Naive thymus-derived CD4-positive, alpha-beta T cell (primary cell): Measurements from ENCODE around the gene DISP1. TPM values are rescaled to one million over a fixed set of nuclear protein-coding genes. Genes with fewer than 3 reads are reported as not detected.
A peak's percentile ranks its signal among the peaks of the same experiment; 100 is the strongest.

Experiments used
- ATAC-seq: fragments of 150-1000 bp; cut with Tn5 transposase; 2 replicates; pipeline ENCODE4 v1.10.0; 2021; ENCODE audit warnings: mild to moderate bottlenecking, moderate library complexity
- CTCF ChIA-PET: fragments of 350-600 bp; sonication (Branson Sonifier 250); formaldehyde crosslinking; loops from one replicate; lab custom pipeline; 2021; ENCODE audit warnings: antibody characterized with exemption; lab: Charles Lee
- POLR2A ChIA-PET: fragments of 350-600 bp; sonication (Branson Sonifier 250); formaldehyde crosslinking; loops from one replicate; lab custom pipeline; 2021; ENCODE audit warnings: antibody characterized with exemption, inconsistent platforms; lab: Charles Lee
- DNase-seq, 9 donors: peaks; one replicate each; pipeline versions ENCODE4 v3.0.0 to v3.0.0-alpha.2; 2020 to 2022; ENCODE audit warnings: mixed read lengths in 1 of 9
- H3K27ac ChIP-seq: one replicate; pipeline ENCODE4 v1.7.0; 2013; ENCODE audit warnings: mild to moderate bottlenecking, low read depth, low read length, moderate library complexity
- H3K27me3 ChIP-seq, 2 donors: one replicate each; pipeline ENCODE4 v1.7.0; 2013; ENCODE audit warnings: low read length in 2 of 2, mild to moderate bottlenecking in 2 of 2, moderate library complexity in 2 of 2; ENCODE audit not compliant: control insufficient read depth in 2 of 2, insufficient read depth in 2 of 2
- H3K36me3 ChIP-seq, 3 experiments: 1 replicate in 2 of 3; 2 replicates in 1 of 3; pipeline ENCODE4 v1.7.0; 2013; ENCODE audit warnings: low read length in 3 of 3, mild to moderate bottlenecking in 3 of 3, moderate library complexity in 1 of 3; ENCODE audit not compliant: insufficient read depth in 3 of 3, control insufficient read depth in 2 of 3
- H3K4me1 ChIP-seq, 2 donors: one replicate each; pipeline ENCODE4 v1.7.0; 2013; ENCODE audit warnings: low read length in 2 of 2, mild to moderate bottlenecking in 2 of 2, moderate library complexity in 1 of 2; ENCODE audit not compliant: control insufficient read depth in 2 of 2, insufficient read depth in 2 of 2
- H3K4me3 ChIP-seq: 2 replicates; pipeline ENCODE4 v1.7.0; 2013; ENCODE audit warnings: mild to moderate bottlenecking, low read length
- H3K9me3 ChIP-seq, 3 experiments: 1 replicate in 2 of 3; 2 replicates in 1 of 3; pipeline ENCODE4 v1.7.0; 2013; ENCODE audit warnings: low read length in 3 of 3; ENCODE audit not compliant: control insufficient read depth in 2 of 3
- H3K27ac Mint-ChIP-seq, 9 donors: one replicate each; pipeline ENCODE4 v1.8.0; 2020 to 2022; ENCODE audit warnings: mixed read lengths in 9 of 9, mild to moderate bottlenecking in 8 of 9, moderate library complexity in 5 of 9, inconsistent platforms in 2 of 9
- H3K27me3 Mint-ChIP-seq, 5 donors: one replicate each; pipeline ENCODE4 v1.8.0; 2021 to 2022; ENCODE audit warnings: mixed read lengths in 5 of 5, mild to moderate bottlenecking in 1 of 5
- H3K36me3 Mint-ChIP-seq, 5 donors: one replicate each; pipeline ENCODE4 v1.8.0; 2020 to 2022; ENCODE audit warnings: mixed read lengths in 5 of 5, mild to moderate bottlenecking in 3 of 5, inconsistent platforms in 1 of 5
- H3K4me1 Mint-ChIP-seq, 7 donors: one replicate each; pipeline ENCODE4 v1.8.0; 2020 to 2022; ENCODE audit warnings: mixed read lengths in 7 of 7, mild to moderate bottlenecking in 3 of 7, inconsistent platforms in 1 of 7
- H3K4me3 Mint-ChIP-seq, 10 donors: one replicate each; pipeline ENCODE4 v1.8.0; 2020 to 2022; ENCODE audit warnings: mild to moderate bottlenecking in 10 of 10, mixed read lengths in 10 of 10, moderate library complexity in 6 of 10, inconsistent platforms in 2 of 10
- H3K9me3 Mint-ChIP-seq, 11 donors: one replicate each; pipeline ENCODE4 v1.8.0; 2020 to 2022; ENCODE audit warnings: mixed read lengths in 11 of 11, mild to moderate bottlenecking in 4 of 11, inconsistent platforms in 1 of 11, moderate library complexity in 1 of 11
- intact Hi-C, 2 donors: fragments of 100-400 bp; cut with micrococcal nuclease; formaldehyde crosslinking; loops; one replicate each; pipeline ENCODE4 v1.15.1; 2023
- polyA plus RNA-seq, 2 donors: library from polyadenylated mRNA; unstranded; fragments of 300-500 nt; fragmentation: Illumina TruSeq; gene quantifications; one replicate each; pipeline ENCODE4 v1.2.3, GENCODE V29; 2021
- total RNA-seq, 6 experiments: library from RNA in 5 of 6; stranded (reverse) in 5 of 6; gene quantifications; 1 replicate in 5 of 6; 2 replicates in 1 of 6; pipeline ENCODE4 v1.2.3 and lab custom pipeline; 2021 to 2026

Gene DISP1
- total and polyA plus RNA-seq, 7 experiments from 2014 or later: 1.7 to 4.6 (median 3.0) TPM

DNA sequence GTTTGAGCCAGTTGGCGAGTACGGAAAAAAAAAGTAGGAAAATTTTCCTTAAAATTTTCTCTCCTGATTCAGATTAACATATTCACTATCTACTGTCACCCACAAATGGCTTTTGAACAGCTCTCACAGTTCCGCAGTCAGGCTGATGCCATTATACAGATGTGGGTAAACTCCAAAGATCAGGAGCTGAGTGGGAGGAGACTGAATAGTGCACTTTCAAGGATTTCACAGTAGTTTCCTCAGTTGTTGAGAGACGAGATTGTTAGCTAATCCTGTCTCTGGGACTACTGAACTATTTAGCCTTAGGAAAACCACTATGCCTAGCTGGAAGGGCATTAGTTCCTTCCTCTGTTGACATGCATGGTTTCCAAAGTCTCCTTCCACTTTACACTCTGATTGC, 3.2 kb upstream of the DISP1 start:
- H3K4me3 Mint-ChIP-seq: no peak overlapping the region
- peaks cover 0 to 13% (median under 1%) of the 10 kb centered on the region in 5 donors for H3K27me3 Mint-ChIP-seq
- no peak for ATAC-seq
- no peak for DNase-seq
- H3K4me1 Mint-ChIP-seq: peaks cover 9 to 26% (median 19%) of the 10 kb centered on the region in 7 donors
- CTCF ChIA-PET: interaction anchor here (0.5 kb wide), 1 partner anchor 1335 kb away, joined by 4 read pairs; no protein-coding TSS in a partner anchor
- no peak overlapping the region for H3K27ac Mint-ChIP-seq
- Histone ChIP-seq H3K4me3 (no peak overlapping the region), H3K4me1 (no peaks in the 10 kb centered on the region), H3K27me3 (no peaks in the 10 kb centered on the region), H3K27ac (no peak overlapping the region), H3K9me3 (no peaks in the 10 kb centered on the region), H3K36me3 (peaks cover 0 to 5% (median 0%) of the 10 kb centered on the region in 3 experiments)
- intact Hi-C loops: loop anchor here (10.0 kb wide), 3 partner anchors 197 to 1067 kb away; partner anchors contain the start of genes DUSP10 (in 1 of the 2) and MIA3 (in 1 of the 2)
- peaks cover 0 to 3% (median 0%) of the 10 kb centered on the region in 5 donors for H3K36me3 Mint-ChIP-seq
- POLR2A ChIA-PET: no interaction called here
- peaks cover 0 to 3% (median 0%) of the 10 kb centered on the region in 11 donors for H3K9me3 Mint-ChIP-seq

DNA sequence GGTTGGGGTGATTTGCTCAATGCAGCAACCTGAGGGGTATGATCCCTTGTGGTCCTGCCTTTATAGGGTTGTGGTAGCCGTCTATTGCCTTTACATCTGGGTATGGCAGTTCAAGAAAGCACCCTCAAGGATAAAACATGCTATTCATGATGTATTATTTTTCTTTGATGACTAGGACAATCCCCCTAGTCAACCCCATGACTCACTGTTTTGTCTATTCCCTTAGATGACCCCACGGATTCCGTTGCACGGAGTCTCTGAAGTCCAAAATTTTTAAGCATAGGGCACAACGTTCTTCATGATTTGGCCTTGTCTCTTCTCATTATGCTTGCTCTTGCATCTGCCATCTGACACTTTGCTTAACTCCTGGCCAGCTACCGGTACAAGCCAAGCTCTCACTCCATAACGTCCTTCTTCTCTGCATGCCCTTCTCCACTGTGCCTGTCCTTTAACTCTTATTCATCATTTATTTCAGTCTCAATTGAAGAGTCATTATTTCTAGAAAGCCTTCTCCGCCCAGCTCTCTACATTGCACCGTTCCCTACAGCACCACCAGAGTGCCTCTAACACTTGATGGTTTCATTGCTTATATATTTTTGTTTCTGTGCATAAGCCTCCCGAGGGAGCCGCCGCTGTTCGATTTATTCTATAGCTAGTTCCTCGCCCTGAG, 838 bp upstream of the DISP1 start:
- peak; percentile 2 for ATAC-seq
- Mint-ChIP-seq H3K4me1 (peaks cover 15 to 36% (median 28%) of the 10 kb centered on the region in 7 donors), H3K9me3 (peaks cover 0 to 3% (median 0%) of the 10 kb centered on the region in 11 donors), H3K36me3 (peaks cover 0 to 3% (median 0%) of the 10 kb centered on the region in 5 donors), H3K27ac (peak overlapping the region; percentile 24 to 96 (median 85)), H3K27me3 (peaks cover 0 to 13% (median 0%) of the 10 kb centered on the region in 5 donors), H3K4me3 (peak overlapping the region; percentile 87 to 97 (median 95))
- peaks cover 0 to 5% (median 0%) of the 10 kb centered on the region in 3 experiments for H3K36me3 ChIP-seq
- intact Hi-C loops: loop anchor here (2.0 to 10.0 kb wide), 4 partner anchors 101 to 1069 kb away; partner anchors contain the start of genes AIDA (in 1 of the 2), BROX (in 1 of the 2), DUSP10 (in 1 of the 2) and MIA3 (in 1 of the 2)
- peak overlapping the region; percentile 77 for H3K4me3 ChIP-seq
- no peaks in the 10 kb centered on the region for H3K4me1 ChIP-seq
- CTCF ChIA-PET: no interaction called here
- H3K9me3 ChIP-seq: no peaks in the 10 kb centered on the region
- H3K27me3 ChIP-seq: no peaks in the 10 kb centered on the region
- peak in 2 of 9 donors; percentile 12 to 29 for DNase-seq
- peak overlapping the region; percentile 78 for H3K27ac ChIP-seq
- POLR2A ChIA-PET: no interaction called here

DNA sequence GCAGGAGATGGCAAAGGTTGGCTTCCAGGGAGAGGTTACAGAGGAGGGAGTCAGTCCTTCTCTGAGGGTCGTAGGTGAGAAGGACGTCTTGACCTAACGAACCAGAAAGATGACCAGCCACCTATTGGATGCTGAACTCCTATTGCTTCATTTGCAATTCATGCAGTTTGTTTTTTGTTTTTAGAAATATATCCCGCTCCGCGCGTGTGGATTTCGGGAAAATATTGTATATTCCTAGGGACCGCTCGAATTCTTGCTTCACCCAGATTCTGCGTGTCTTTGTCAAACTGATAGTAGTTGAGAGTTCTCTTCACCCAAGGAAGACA, 564 bp downstream of the DISP1 start:
- H3K4me3 ChIP-seq: peak overlapping the region; percentile 77
- intact Hi-C loops: loop anchor here (1.0 to 10.0 kb wide), 7 partner anchors 103 to 1071 kb away; partner anchors contain the start of genes AIDA (in 2 of the 2), BROX (in 2 of the 2), DUSP10 (in 1 of the 2) and MIA3 (in 1 of the 2)
- H3K9me3 ChIP-seq: no peaks in the 10 kb centered on the region
- peak overlapping the region; percentile 78 for H3K27ac ChIP-seq
- Mint-ChIP-seq H3K9me3 (peaks cover 0 to 3% (median 0%) of the 10 kb centered on the region in 11 donors), H3K27me3 (peaks cover 0 to 11% (median 0%) of the 10 kb centered on the region in 5 donors), H3K36me3 (peaks cover 0 to 4% (median 0%) of the 10 kb centered on the region in 5 donors), H3K4me3 (peak overlapping the region; percentile 87 to 97 (median 95)), H3K27ac (peak overlapping the region; percentile 79 to 94 (median 88)), H3K4me1 (peaks cover 21 to 41% (median 32%) of the 10 kb centered on the region in 7 donors)
- ChIA-PET CTCF (interaction anchor here (0.8 kb wide), 1 partner anchor 19 kb away, joined by 4 read pairs; no protein-coding TSS in a partner anchor), POLR2A (no interaction called here)
- peak in 1 of 9 donors; percentile 5 for DNase-seq
- ATAC-seq: no peak
- H3K36me3 ChIP-seq: peaks cover 0 to 5% (median 0%) of the 10 kb centered on the region in 3 experiments
- no peaks in the 10 kb centered on the region for H3K27me3 ChIP-seq
- H3K4me1 ChIP-seq: no peaks in the 10 kb centered on the region

DNA sequence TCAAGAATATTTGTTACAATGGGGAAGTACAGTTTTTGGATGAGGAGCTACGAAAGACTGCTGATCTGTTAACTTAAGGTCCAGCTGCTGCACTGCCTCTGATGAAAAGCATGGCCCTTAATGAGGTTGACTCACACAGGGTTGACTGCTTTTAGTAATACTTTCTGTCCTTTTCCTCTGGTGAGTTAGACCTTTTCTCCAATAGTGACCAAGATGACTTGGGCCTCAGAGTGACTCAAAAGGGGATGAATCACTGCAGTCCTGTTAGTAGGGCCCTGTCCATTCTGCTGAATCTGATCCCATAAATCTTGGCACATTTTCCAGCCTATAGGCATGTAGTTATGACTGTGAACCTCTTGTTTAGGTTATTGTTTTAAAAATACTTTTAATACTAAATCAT, 2.7 kb downstream of the DISP1 start:
- intact Hi-C loops: loop anchor here (5.0 to 10.0 kb wide), 4 partner anchors 105 to 1073 kb away; partner anchors contain the start of genes AIDA (in 1 of the 2), BROX (in 1 of the 2), DUSP10 (in 1 of the 2) and MIA3 (in 1 of the 2)

DNA sequence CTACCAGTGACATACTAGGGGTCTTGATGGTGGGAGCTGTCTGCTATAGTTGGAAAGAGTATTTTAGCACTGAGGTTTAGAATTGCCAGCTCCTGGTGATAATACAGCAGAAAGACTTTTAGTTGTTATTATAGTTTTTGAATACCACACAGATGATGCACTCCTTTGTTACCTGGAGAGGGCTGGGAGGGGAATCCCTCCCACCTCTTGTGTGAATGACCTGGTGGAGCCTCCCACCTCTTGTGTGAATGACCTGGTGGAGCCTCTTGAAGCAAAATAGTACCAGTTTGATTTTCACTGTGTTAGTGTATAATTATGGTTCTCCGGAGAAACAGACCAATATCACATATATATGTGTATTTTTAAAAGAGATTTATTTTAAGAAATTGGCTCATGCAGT, 3.3 kb downstream of the DISP1 start:
- H3K27me3 ChIP-seq: no peaks in the 10 kb centered on the region
- no peak overlapping the region for H3K4me3 Mint-ChIP-seq
- intact Hi-C loops: loop anchor here (5.0 to 10.0 kb wide), 4 partner anchors 106 to 1073 kb away; partner anchors contain the start of genes AIDA (in 1 of the 2), BROX (in 1 of the 2), DUSP10 (in 1 of the 2) and MIA3 (in 1 of the 2)
- H3K27me3 Mint-ChIP-seq: no peaks in the 10 kb centered on the region
- ATAC-seq: no peak
- H3K9me3 ChIP-seq: no peaks in the 10 kb centered on the region
- no peak overlapping the region for H3K4me3 ChIP-seq
- H3K27ac Mint-ChIP-seq: no peak overlapping the region
- H3K36me3 Mint-ChIP-seq: peaks cover 0 to 7% (median 0%) of the 10 kb centered on the region in 5 donors
- DNase-seq: no peak
- H3K4me1 Mint-ChIP-seq: peaks cover 21 to 54% (median 40%) of the 10 kb centered on the region in 7 donors
- no peak overlapping the region for H3K27ac ChIP-seq
- peaks cover 0 to 5% (median 0%) of the 10 kb centered on the region in 3 experiments for H3K36me3 ChIP-seq
- no peaks in the 10 kb centered on the region for H3K4me1 ChIP-seq
- ChIA-PET POLR2A (no interaction called here), CTCF (no interaction called here)
- H3K9me3 Mint-ChIP-seq: peaks cover 0 to 3% (median 0%) of the 10 kb centered on the region in 11 donors

More for the DNA sequence above, 2.7 kb downstream of the DISP1 start:
- Mint-ChIP-seq H3K27me3 (no peaks in the 10 kb centered on the region), H3K27ac (no peak overlapping the region), H3K9me3 (peaks cover 0 to 3% (median 0%) of the 10 kb centered on the region in 11 donors), H3K4me1 (peaks cover 21 to 47% (median 36%) of the 10 kb centered on the region in 7 donors), H3K36me3 (peaks cover 0 to 7% (median 0%) of the 10 kb centered on the region in 5 donors), H3K4me3 (peak overlapping the region in 2 of 10 donors; percentile 30 to 46)
- no peaks in the 10 kb centered on the region for H3K4me1 ChIP-seq
- H3K27me3 ChIP-seq: no peaks in the 10 kb centered on the region
- no peak overlapping the region for H3K4me3 ChIP-seq
- peaks cover 0 to 5% (median 0%) of the 10 kb centered on the region in 3 experiments for H3K36me3 ChIP-seq
- ChIA-PET POLR2A (no interaction called here), CTCF (interaction anchor here (0.8 to 1.7 kb wide), 2 partner anchors 19 to 22 kb away, joined by 3 to 5 read pairs; no protein-coding TSS in a partner anchor)
- H3K9me3 ChIP-seq: no peaks in the 10 kb centered on the region
- ATAC-seq (peak; percentile 33), DNase-seq (no peak)
- H3K27ac ChIP-seq: no peak overlapping the region

DNA sequence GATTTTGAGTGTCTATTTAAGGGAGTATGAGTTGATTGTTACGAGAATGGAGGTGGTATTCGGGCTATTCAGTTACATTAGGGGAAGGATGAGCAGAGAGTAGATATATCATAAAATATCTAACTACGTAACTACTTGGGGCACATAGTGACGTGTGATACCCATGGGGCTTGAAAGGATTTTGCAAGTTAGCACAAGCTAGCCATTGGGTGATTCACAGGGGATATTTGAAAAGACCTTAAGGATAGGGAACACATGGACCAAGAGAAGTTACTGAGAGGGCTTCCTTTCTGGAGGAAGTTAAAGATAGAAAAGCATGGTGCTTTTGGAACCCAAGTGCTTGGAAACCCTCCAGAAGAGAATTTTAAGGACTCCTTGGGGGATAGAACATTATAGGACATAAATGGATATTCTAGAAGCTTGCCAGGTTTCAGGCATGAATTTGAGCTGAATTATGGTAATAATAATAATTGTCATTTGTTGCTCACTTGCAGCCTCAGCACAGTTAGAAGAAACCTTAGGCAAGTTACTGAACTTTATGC, 5.4 kb downstream of the DISP1 start:
- H3K4me3 Mint-ChIP-seq: no peak overlapping the region
- peaks cover 11 to 43% (median 34%) of the 10 kb centered on the region in 7 donors for H3K4me1 Mint-ChIP-seq
- Histone ChIP-seq H3K27me3 (no peaks in the 10 kb centered on the region), H3K4me1 (no peaks in the 10 kb centered on the region), H3K4me3 (no peak overlapping the region), H3K27ac (no peak overlapping the region), H3K36me3 (peaks cover 0 to 1% (median 0%) of the 10 kb centered on the region in 3 experiments), H3K9me3 (no peaks in the 10 kb centered on the region)
- ChIA-PET POLR2A (no interaction called here), CTCF (no interaction called here)
- ATAC-seq (no peak), DNase-seq (no peak)
- intact Hi-C loops: no loop called here
- peaks cover 0 to 7% (median 0%) of the 10 kb centered on the region in 5 donors for H3K36me3 Mint-ChIP-seq
- H3K27ac Mint-ChIP-seq: peak overlapping the region in 1 of 9 donors; percentile 26
- no peaks in the 10 kb centered on the region for H3K27me3 Mint-ChIP-seq
- H3K9me3 Mint-ChIP-seq: no peaks in the 10 kb centered on the region
